ENCODE data around the gene PPP1R15B.

DNA sequence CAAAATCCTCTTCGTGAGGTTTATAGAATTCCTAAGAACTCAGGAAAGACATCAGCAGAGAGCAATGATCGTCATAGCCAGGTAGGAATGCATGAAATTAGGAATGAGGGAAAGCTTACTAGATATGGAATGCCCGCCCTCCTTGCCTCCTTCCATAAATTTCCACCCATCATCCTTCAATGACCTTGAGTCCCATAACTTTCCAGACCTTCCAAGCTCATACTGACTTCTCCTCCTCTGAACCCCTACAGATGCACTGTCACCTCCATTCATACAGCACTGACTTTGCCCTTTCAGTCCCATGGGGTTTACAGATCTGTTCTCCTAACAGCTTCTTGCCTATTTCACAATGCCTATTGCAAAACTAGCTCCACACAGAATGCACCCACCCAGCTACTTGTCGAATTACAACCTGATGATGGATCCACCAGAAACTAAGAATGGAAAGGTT is 23.8 kb upstream of the PPP1R15B start:
- TF ChIP-seq EP300 (IDR thresholded peaks at IDR 0.05; ENCODE audit: borderline replicate concordance) (no peak), YY1 (IDR thresholded peaks at IDR 0.05; ENCODE audit: low read depth) (no peak), RAD21 (IDR thresholded peaks at IDR 0.05; ENCODE audit: low read depth) (no peak), TEAD4 (IDR thresholded peaks at IDR 0.05) (no peak), EGR1 (IDR thresholded peaks at IDR 0.05) (no peak)
- TF ChIP-seq, protein P1, sequence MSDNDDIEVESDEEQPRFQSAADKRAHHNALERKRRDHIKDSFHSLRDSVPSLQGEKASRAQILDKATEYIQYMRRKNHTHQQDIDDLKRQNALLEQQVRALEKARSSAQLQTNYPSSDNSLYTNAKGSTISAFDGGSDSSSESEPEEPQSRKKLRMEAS (IDR thresholded peaks at IDR 0.05) = no peak

Measured in Ishikawa (cell line).